ENCODE data around the gene MOB3A. TPM values are rescaled to one million over a fixed set of nuclear protein-coding genes. Genes with fewer than 3 reads are reported as not detected.
"Not testable (repeated sequence)": the region's sequence is repeated elsewhere in the genome, so short reads cannot be mapped to it uniquely, and the experiment has no call there.

Gene MOB3A
- total RNA-seq, 1 experiment from 2014 or later, result 11.7 TPM

GRCh38 chr19:2089727-2090053 lies 6.4 kb downstream of the MOB3A start:
- no peaks in the 10 kb centered on the region for H3K27me3 Mint-ChIP-seq (ENCODE audit: insufficient read depth, unreplicated experiment)
- intact Hi-C loops (cut with micrococcal nuclease; ENCODE audit: unreplicated experiment), result no loop called here
- DNase-seq, result no peak
- H3K4me1 ChIP-seq, result peaks cover 4% of the 10 kb centered on the region; the same call in 1 of the 2 replicates
- no peaks in the 10 kb centered on the region for H3K9me3 ChIP-seq
- no TSS peak for BruUV-seq (replicated peaks)
- no peak overlapping the region for H3K4me3 ChIP-seq (ENCODE audit: low read depth, low read length)
- no peak for TF ChIP-seq CTCF (IDR thresholded peaks at IDR 0.05; ENCODE audit: insufficient read depth in 1 of 2, low read depth in 1 of 2, low read length in 1 of 2, severe bottlenecking in 1 of 2, unreplicated experiment in 1 of 2)
- ChIA-PET POLR2A (no interaction called here), CTCF (no interaction called here)
- H3K9me3 Mint-ChIP-seq (ENCODE audit: unreplicated experiment), result no peaks in the 10 kb centered on the region
- no peaks in the 10 kb centered on the region for H3K27me3 ChIP-seq (replicated peaks; ENCODE audit: control insufficient read depth, insufficient read depth, low read length)
- H3K4me1 Mint-ChIP-seq (ENCODE audit: low read depth, unreplicated experiment), result no peaks in the 10 kb centered on the region
- H3K36me3 Mint-ChIP-seq (ENCODE audit: insufficient read depth, unreplicated experiment), result no peaks in the 10 kb centered on the region
- no peak overlapping the region for H3K27ac Mint-ChIP-seq (ENCODE audit: unreplicated experiment)
- H3K4me3 Mint-ChIP-seq (ENCODE audit: unreplicated experiment), result no peak overlapping the region
- no peaks in the 10 kb centered on the region; the same call in 1 of the 2 replicates for H3K36me3 ChIP-seq (ENCODE audit: control insufficient read depth, insufficient read depth, low read length)

- H3K4me3 Mint-ChIP-seq (ENCODE audit: unreplicated experiment), result no peak overlapping the region
- DNase-seq, result no peak
- H3K9me3 ChIP-seq, result no peaks in the 10 kb centered on the region
- H3K9me3 Mint-ChIP-seq (ENCODE audit: unreplicated experiment), result no peaks in the 10 kb centered on the region
- H3K4me1 Mint-ChIP-seq (ENCODE audit: low read depth, unreplicated experiment), result no peaks in the 10 kb centered on the region
- ChIA-PET POLR2A (no interaction called here), CTCF (no interaction called here)
- no peak for TF ChIP-seq CTCF (IDR thresholded peaks at IDR 0.05; ENCODE audit: insufficient read depth in 1 of 2, low read depth in 1 of 2, low read length in 1 of 2, severe bottlenecking in 1 of 2, unreplicated experiment in 1 of 2)
- intact Hi-C loops (cut with micrococcal nuclease; ENCODE audit: unreplicated experiment), result no loop called here
- H3K4me3 ChIP-seq (ENCODE audit: low read depth, low read length), result no peak overlapping the region
- H3K27me3 Mint-ChIP-seq (ENCODE audit: insufficient read depth, unreplicated experiment), result no peaks in the 10 kb centered on the region
- H3K27me3 ChIP-seq (replicated peaks; ENCODE audit: control insufficient read depth, insufficient read depth, low read length), result no peaks in the 10 kb centered on the region
- H3K27ac Mint-ChIP-seq (ENCODE audit: unreplicated experiment), result no peak overlapping the region
- H3K4me1 ChIP-seq, result peaks cover 4% of the 10 kb centered on the region; the same call in 1 of the 2 replicates
- no peaks in the 10 kb centered on the region; the same call in 1 of the 2 replicates for H3K36me3 ChIP-seq (ENCODE audit: control insufficient read depth, insufficient read depth, low read length)
- H3K36me3 Mint-ChIP-seq (ENCODE audit: insufficient read depth, unreplicated experiment), result no peaks in the 10 kb centered on the region
- BruUV-seq (replicated peaks), result no TSS peak
Observed at GRCh38 chr19:2089001-2089711, 7.0 kb downstream of the MOB3A start.

- BruUV-seq (replicated peaks), result no TSS peak
- intact Hi-C loops (cut with micrococcal nuclease; ENCODE audit: unreplicated experiment), result no loop called here
- Histone ChIP-seq H3K4me1 (peaks cover 4% of the 10 kb centered on the region; the same call in 1 of the 2 replicates), H3K27me3 (replicated peaks; ENCODE audit: control insufficient read depth, insufficient read depth, low read length) (no peaks in the 10 kb centered on the region), H3K36me3 (ENCODE audit: control insufficient read depth, insufficient read depth, low read length) (no peaks in the 10 kb centered on the region; the same call in 1 of the 2 replicates), H3K4me3 (ENCODE audit: low read depth, low read length) (no peak overlapping the region), H3K9me3 (no peaks in the 10 kb centered on the region)
- Mint-ChIP-seq H3K4me3 (ENCODE audit: unreplicated experiment) (no peak overlapping the region), H3K4me1 (ENCODE audit: low read depth, unreplicated experiment) (no peaks in the 10 kb centered on the region), H3K36me3 (ENCODE audit: insufficient read depth, unreplicated experiment) (peaks cover 5% of the 10 kb centered on the region), H3K27me3 (ENCODE audit: insufficient read depth, unreplicated experiment) (no peaks in the 10 kb centered on the region), H3K27ac (ENCODE audit: unreplicated experiment) (no peak overlapping the region), H3K9me3 (ENCODE audit: unreplicated experiment) (no peaks in the 10 kb centered on the region)
- no peak for TF ChIP-seq CTCF (IDR thresholded peaks at IDR 0.05; ENCODE audit: insufficient read depth in 1 of 2, low read depth in 1 of 2, low read length in 1 of 2, severe bottlenecking in 1 of 2, unreplicated experiment in 1 of 2)
- DNase-seq, result no peak
- POLR2A ChIA-PET, result no interaction called here
- CTCF ChIA-PET, result no interaction called here
Observed at GRCh38 chr19:2087621-2088100, 8.5 kb downstream of the MOB3A start.

- H3K4me3 Mint-ChIP-seq (ENCODE audit: unreplicated experiment); H3K27me3 Mint-ChIP-seq (ENCODE audit: insufficient read depth, unreplicated experiment); H3K4me3 ChIP-seq (ENCODE audit: low read depth, low read length); H3K4me1 Mint-ChIP-seq (ENCODE audit: low read depth, unreplicated experiment); CTCF ChIA-PET; H3K9me3 Mint-ChIP-seq (ENCODE audit: unreplicated experiment); H3K36me3 ChIP-seq (ENCODE audit: control insufficient read depth, insufficient read depth, low read length); H3K27me3 ChIP-seq (replicated peaks; ENCODE audit: control insufficient read depth, insufficient read depth, low read length); H3K9me3 ChIP-seq; POLR2A ChIA-PET; intact Hi-C loops (cut with micrococcal nuclease; ENCODE audit: unreplicated experiment); H3K27ac Mint-ChIP-seq (ENCODE audit: unreplicated experiment); H3K36me3 Mint-ChIP-seq (ENCODE audit: insufficient read depth, unreplicated experiment); BruUV-seq (replicated peaks); H3K4me1 ChIP-seq: not testable (repeated sequence)
- DNase-seq, result peak; percentile 32 to 49
Observed at GRCh38 chr19:2086695-2087620, 9.2 kb downstream of the MOB3A start.

All from Caco-2 (cell line).